C4-2B (cell line): Measurements from ENCODE around the gene ECT2L.

ENCODE experiments used
- CTCF ChIP-seq: fragments of 450-650 bp; conservative IDR thresholded peaks from 2 replicates; pipeline ENCODE4 v1.5.1; 2017; ENCODE audit warnings: mild to moderate bottlenecking
- ZFX ChIP-seq: fragments of 450-650 bp; IDR thresholded peaks from 2 replicates; pipeline ENCODE4 v1.6.1; 2017

DNA sequence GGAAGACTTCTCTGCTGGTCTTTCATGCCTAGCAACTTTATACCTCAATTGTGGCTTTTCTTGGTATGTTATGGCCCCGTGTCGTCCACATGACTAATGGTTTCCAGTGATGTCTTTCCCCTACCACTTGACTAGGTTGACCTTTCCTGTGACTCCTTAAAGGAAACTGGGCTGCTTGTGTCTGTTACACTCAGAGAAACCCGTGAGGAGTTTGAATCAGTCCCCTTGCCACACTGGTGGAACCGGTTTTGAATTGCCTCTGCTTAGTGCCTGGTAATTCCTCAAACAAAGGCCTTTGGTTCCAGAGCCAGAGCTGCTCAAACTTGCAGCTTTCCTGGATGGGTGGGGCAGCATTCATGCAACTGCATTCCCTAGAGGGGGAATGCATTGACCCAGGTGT is 21.9 kb downstream of the ECT2L start:
- TF ChIP-seq CTCF: no peak
- TF ChIP-seq ZFX: no peak
